ENCODE measurements around the gene ZC3H14.

DNA sequence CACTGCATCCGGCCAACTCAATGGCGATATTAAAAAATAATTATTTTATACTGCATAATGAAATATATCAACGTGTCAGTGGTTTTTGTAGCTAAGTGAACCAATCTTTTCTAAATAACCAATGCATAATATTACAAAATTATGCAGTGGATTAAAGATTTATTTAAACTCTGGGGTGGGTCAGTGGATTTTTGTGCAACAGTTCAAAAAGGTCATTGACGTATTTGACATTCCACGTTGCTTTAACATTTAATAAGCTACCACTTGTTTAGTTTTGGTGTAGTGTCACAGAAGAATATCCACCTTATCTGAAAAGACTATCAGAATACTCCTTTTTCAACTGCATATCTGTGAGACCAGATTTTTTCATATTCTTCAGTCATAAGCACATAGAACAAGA lies 2.6 kb downstream of the ZC3H14 start:
- TF ChIP-seq, protein P1, sequence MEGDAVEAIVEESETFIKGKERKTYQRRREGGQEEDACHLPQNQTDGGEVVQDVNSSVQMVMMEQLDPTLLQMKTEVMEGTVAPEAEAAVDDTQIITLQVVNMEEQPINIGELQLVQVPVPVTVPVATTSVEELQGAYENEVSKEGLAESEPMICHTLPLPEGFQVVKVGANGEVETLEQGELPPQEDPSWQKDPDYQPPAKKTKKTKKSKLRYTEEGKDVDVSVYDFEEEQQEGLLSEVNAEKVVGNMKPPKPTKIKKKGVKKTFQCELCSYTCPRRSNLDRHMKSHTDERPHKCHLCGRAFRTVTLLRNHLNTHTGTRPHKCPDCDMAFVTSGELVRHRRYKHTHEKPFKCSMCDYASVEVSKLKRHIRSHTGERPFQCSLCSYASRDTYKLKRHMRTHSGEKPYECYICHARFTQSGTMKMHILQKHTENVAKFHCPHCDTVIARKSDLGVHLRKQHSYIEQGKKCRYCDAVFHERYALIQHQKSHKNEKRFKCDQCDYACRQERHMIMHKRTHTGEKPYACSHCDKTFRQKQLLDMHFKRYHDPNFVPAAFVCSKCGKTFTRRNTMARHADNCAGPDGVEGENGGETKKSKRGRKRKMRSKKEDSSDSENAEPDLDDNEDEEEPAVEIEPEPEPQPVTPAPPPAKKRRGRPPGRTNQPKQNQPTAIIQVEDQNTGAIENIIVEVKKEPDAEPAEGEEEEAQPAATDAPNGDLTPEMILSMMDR (IDR thresholded peaks at IDR 0.05 in 4 of 5, conservative IDR thresholded peaks at IDR 0.05 in 1 of 5) = no peak
- TF ChIP-seq POLR2A (IDR thresholded peaks at IDR 0.05) = no peak
